Erythroblast (primary cell): ENCODE measurements around the gene IL3.

Experiments used
- GATA1 ChIP-seq: IDR thresholded peaks from 2 replicates; pipeline ENCODE4 v1.6.1; 2011; ENCODE audit warnings: low read depth, mild to moderate bottlenecking, control low read depth, low read length, moderate library complexity
- POLR2A ChIP-seq: IDR thresholded peaks from 2 replicates; pipeline ENCODE4 v1.6.1; 2011; ENCODE audit warnings: mild to moderate bottlenecking, low read length

DNA sequence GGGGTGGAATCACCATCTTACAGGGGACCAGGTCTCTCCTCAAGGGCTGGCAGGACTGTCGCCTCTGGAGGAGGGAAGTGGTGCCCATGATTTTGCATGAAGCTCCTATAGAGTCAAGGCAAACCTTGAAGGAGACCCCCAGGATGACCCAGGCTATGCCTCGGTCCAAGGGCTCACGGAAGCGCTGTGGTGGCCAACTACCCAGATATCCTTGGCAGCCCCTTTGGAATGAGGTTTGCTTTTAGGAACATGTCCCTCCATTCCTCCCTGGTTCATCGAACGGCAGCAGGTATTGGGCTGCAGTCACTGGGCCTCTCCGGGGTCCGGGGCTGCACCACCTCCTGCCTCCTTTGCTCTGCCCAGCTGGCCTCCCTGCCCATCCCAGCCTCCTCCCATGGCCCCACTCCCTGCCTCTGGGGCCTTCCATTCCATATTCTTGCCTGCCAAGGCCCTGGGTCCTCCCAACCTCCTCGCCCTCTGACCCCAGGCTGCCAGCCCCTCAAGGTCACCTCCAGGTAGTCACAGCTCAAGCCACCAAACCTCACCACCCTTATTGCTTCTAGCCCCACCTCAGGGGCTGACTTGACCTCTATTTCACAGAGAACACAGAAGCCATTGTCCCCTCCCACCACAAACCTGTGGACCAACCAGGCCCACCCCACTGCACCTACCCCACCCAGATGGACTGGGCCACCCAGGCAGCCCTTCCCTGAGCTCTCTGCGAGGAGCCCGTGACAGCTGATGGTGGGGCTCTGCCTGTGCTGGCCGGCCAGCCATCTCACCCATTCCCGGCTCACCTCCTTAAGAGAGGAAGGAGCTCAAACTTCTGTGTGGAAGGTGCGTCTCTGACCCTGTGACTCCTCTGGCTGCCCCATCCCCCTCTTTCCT lies 3.6 kb upstream of the IL3 start:
- TF ChIP-seq POLR2A (no peak), GATA1 (no peak)
